A673 (cell line): ENCODE results near the gene ERGIC2. TPM values are rescaled to one million over a fixed set of nuclear protein-coding genes. Genes with fewer than 3 reads are reported as not detected.
"Not testable (repeated sequence)": the region's sequence is repeated elsewhere in the genome, so short reads cannot be mapped to it uniquely, and the experiment has no call there.

Experiments used
- BruUV-seq: library from RNA; stranded (reverse); fragments of 400-500 nt; replicated peaks from 2 replicates; lab custom pipeline; 2021; lab: Mats Ljungman, UMichigan
- CTCF ChIA-PET: fragments of 300-600 bp; sonication (Branson Sonifier 250); formaldehyde crosslinking; loops from one replicate; lab custom pipeline; 2022; ENCODE audit warnings: antibody characterized with exemption; lab: Charles Lee
- POLR2A ChIA-PET: fragments of 300-600 bp; sonication (Branson Sonifier 250); formaldehyde crosslinking; loops from one replicate; lab custom pipeline; 2022; ENCODE audit warnings: antibody characterized with exemption; ENCODE audit not compliant: low non-redundant PET; lab: Charles Lee
- DNase-seq: peaks from one replicate; pipeline ENCODE4 v3.0.0-alpha.2; 2015; ENCODE audit warnings: low spot score
- H3K27ac ChIP-seq: fragments of 200-600 bp; sonication (generic); 2 replicates; pipeline ENCODE4 v1.5.1; 2016; ENCODE audit warnings: mixed run types, low read depth, mild to moderate bottlenecking, mixed read lengths, antibody characterized with exemption, low read length; ENCODE audit not compliant: poor library complexity, severe bottlenecking
- H3K27me3 ChIP-seq: fragments of 200-600 bp; sonication (generic); replicated peaks from 2 replicates; pipeline ENCODE4 v1.6.1; 2017; ENCODE audit warnings: mixed run types, low read depth, mild to moderate bottlenecking, mixed read lengths, antibody characterized with exemption, low read length; ENCODE audit not compliant: insufficient read depth, poor library complexity
- H3K36me3 ChIP-seq: fragments of 200-600 bp; sonication (generic); 2 replicates; pipeline ENCODE4 v1.6.1; 2016; ENCODE audit warnings: mixed run types, mild to moderate bottlenecking, mixed read lengths, antibody characterized with exemption, low read length; ENCODE audit not compliant: insufficient read depth, poor library complexity, severe bottlenecking
- H3K4me1 ChIP-seq: fragments of 200-600 bp; sonication (generic); 2 replicates; pipeline ENCODE4 v1.6.1; 2017; ENCODE audit warnings: mixed run types, mild to moderate bottlenecking, mixed read lengths, antibody characterized with exemption, low read length; ENCODE audit not compliant: insufficient read depth, poor library complexity, severe bottlenecking
- H3K4me3 ChIP-seq: fragments of 200-600 bp; sonication (generic); 2 replicates; pipeline ENCODE4 v1.5.1; 2016; ENCODE audit warnings: low read depth, mixed run types, mild to moderate bottlenecking, mixed read lengths, low read length; ENCODE audit not compliant: poor library complexity, severe bottlenecking
- H3K9me3 ChIP-seq: fragments of 200-600 bp; sonication (generic); 2 replicates; pipeline ENCODE4 v1.6.1; 2016; ENCODE audit warnings: mixed run types, low read depth, mild to moderate bottlenecking, mixed read lengths, antibody characterized with exemption, low read length; ENCODE audit not compliant: poor library complexity, severe bottlenecking
- EZH2 ChIP-seq: fragments of 200-600 bp; sonication (generic); IDR thresholded peaks from 2 replicates; pipeline ENCODE4 v1.6.1; 2017; ENCODE audit warnings: borderline replicate concordance, low read depth, mild to moderate bottlenecking, mixed read lengths, antibody characterized with exemption, low read length; ENCODE audit not compliant: poor library complexity, severe bottlenecking
- intact Hi-C: fragments of 100-400 bp; cut with micrococcal nuclease; formaldehyde crosslinking; loops from one replicate; pipeline ENCODE4 v1.10.0; 2022; ENCODE audit not compliant: unreplicated experiment
- total RNA-seq: library from RNA; stranded (reverse); gene quantifications from 2 replicates; pipeline ENCODE4 v1.2.3, GENCODE V29; 2021
- TF ChIP-seq, protein P1 (sequence below): fragments of 300-800, 200-600 bp; sonication (generic); conservative IDR thresholded peaks from 2 replicates; pipeline ENCODE4 v1.5.1; 2017; ENCODE audit warnings: low read depth, mild to moderate bottlenecking, antibody characterized with exemption, low read length, moderate library complexity, mixed read lengths

Gene ERGIC2
- total RNA-seq, 1 experiment from 2014 or later, result 89.1 TPM

DNA sequence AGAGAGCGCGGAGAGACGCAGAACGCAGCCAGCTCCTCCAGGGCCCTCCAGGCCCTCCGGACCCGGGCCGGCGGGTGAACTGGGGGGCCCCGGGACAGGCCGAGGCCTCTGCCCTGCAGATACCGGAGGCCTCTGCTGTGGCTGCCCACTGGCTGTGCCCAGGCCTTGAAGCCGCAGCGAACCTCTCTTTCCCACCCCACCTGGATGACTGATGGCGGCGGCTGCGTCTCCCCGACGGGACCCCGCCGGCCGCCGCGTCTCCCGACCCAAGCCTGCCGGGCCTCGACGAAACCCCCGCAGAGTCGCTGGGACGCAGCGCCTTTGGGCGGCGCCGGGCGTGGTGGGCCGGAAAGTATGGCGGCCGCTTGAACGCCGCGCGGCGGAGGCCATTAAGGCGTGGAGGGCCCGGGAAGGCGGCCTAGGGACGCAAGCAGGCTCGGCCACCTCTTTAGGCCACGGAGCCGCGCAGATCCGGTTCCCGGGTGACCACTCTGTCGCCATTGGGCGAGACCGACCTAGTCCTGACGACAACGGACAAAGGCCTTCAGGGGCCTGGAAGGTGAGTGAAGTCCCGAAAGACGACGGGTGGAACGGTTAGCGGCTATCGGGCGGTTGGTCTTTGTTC, 8.4 kb upstream of the ERGIC2 start:
- TF ChIP-seq, protein P1, sequence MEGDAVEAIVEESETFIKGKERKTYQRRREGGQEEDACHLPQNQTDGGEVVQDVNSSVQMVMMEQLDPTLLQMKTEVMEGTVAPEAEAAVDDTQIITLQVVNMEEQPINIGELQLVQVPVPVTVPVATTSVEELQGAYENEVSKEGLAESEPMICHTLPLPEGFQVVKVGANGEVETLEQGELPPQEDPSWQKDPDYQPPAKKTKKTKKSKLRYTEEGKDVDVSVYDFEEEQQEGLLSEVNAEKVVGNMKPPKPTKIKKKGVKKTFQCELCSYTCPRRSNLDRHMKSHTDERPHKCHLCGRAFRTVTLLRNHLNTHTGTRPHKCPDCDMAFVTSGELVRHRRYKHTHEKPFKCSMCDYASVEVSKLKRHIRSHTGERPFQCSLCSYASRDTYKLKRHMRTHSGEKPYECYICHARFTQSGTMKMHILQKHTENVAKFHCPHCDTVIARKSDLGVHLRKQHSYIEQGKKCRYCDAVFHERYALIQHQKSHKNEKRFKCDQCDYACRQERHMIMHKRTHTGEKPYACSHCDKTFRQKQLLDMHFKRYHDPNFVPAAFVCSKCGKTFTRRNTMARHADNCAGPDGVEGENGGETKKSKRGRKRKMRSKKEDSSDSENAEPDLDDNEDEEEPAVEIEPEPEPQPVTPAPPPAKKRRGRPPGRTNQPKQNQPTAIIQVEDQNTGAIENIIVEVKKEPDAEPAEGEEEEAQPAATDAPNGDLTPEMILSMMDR, result no peak
- TF ChIP-seq EZH2, result no peak
- no peak for DNase-seq
- CTCF ChIA-PET, result no interaction called here
- H3K4me1 ChIP-seq, result no peaks in the 10 kb centered on the region
- H3K27ac ChIP-seq, result no peak overlapping the region
- no TSS peak for BruUV-seq
- H3K36me3 ChIP-seq, result no peaks in the 10 kb centered on the region
- intact Hi-C loops, result no loop called here
- no peaks in the 10 kb centered on the region for H3K9me3 ChIP-seq
- POLR2A ChIA-PET, result no interaction called here
- no peaks in the 10 kb centered on the region for H3K27me3 ChIP-seq
- H3K4me3 ChIP-seq, result no peak overlapping the region

DNA sequence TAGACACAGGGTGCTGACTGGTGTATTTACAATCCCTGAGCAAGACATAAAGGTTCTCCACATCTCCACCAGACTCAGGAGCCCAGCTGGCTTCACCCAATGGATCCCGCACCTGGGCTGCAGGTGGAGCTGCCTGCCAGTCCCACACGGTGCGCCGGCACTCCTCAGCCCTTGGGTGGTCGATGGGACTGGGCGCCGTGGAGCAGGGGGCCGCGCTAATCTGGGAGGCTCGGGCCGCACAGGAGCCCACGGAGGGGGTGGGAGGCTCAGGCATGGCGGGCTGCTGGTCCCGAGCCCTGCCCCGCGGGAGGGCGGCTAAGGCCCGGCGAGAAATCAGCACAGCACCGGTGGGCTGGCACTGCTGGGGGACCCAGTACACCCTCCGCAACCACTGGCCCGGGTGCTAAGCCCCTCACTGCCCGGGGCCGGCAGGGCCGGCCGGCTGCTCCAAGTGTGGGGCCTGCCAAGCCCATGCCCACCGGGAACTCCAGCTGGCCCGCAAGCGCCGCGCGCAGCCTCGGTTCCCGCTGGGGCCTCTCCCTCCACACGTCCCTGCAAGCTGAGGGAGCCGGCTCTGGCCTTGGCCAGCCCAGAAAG, 5.2 kb upstream of the ERGIC2 start:
- H3K4me1 ChIP-seq, BruUV-seq, CTCF ChIA-PET, H3K4me3 ChIP-seq, intact Hi-C loops, H3K27me3 ChIP-seq, DNase-seq, H3K27ac ChIP-seq, POLR2A ChIA-PET, H3K9me3 ChIP-seq, H3K36me3 ChIP-seq: not testable (repeated sequence)

DNA sequence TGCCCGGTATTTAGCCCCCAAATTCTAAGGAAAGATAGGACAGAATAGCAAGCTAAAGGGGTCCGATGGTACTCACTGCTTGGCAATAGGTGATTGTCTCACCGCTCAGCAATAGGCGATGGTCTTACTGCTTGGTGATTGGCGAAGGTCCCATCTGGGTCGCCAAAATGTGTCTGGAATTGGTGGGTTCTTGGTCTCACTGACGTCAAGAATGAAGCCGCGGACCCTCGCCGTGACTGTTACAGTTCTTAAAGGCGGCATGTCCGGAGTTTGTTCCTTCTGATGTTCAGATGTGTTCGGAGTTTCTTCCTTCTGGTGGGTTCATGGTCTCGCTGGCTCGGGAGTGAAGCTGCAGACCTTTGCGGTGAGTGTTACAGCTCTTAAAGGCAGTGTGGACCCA, 4.2 kb upstream of the ERGIC2 start:
- H3K27me3 ChIP-seq, H3K4me1 ChIP-seq, DNase-seq, CTCF ChIA-PET, POLR2A ChIA-PET, H3K36me3 ChIP-seq, H3K4me3 ChIP-seq, H3K27ac ChIP-seq, intact Hi-C loops, BruUV-seq, H3K9me3 ChIP-seq: not testable (repeated sequence)

DNA sequence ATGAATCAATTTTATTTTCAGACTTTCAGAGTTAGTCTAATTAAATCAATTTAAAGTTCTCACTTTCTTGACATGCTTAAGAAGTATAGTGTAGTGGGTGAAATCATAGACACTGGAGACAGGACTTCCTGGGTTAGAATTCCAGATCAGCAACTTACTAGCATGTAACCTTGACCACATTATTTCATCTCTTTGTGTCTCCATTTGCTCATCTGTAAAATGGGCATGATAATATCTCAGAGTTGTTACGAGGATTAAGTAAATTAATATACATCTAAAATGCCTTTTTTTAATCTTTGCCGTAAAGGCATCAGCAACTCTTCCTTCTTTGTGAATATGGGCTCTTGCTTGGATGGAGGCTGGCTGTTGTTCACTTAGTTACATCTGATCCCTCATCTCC, 1.3 kb upstream of the ERGIC2 start:
- H3K4me3 ChIP-seq, result no peak overlapping the region
- BruUV-seq, result no TSS peak
- intact Hi-C loops, result no loop called here
- H3K9me3 ChIP-seq, result no peaks in the 10 kb centered on the region
- no peaks in the 10 kb centered on the region for H3K27me3 ChIP-seq
- no peak for TF ChIP-seq EZH2
- TF ChIP-seq, protein P1, result no peak
- CTCF ChIA-PET, result no interaction called here
- DNase-seq, result no peak
- H3K36me3 ChIP-seq, result no peaks in the 10 kb centered on the region
- H3K27ac ChIP-seq, result no peak overlapping the region
- POLR2A ChIA-PET, result no interaction called here
- H3K4me1 ChIP-seq, result peaks cover 9% of the 10 kb centered on the region
